ENCODE data around the gene HOXC6.

DNA sequence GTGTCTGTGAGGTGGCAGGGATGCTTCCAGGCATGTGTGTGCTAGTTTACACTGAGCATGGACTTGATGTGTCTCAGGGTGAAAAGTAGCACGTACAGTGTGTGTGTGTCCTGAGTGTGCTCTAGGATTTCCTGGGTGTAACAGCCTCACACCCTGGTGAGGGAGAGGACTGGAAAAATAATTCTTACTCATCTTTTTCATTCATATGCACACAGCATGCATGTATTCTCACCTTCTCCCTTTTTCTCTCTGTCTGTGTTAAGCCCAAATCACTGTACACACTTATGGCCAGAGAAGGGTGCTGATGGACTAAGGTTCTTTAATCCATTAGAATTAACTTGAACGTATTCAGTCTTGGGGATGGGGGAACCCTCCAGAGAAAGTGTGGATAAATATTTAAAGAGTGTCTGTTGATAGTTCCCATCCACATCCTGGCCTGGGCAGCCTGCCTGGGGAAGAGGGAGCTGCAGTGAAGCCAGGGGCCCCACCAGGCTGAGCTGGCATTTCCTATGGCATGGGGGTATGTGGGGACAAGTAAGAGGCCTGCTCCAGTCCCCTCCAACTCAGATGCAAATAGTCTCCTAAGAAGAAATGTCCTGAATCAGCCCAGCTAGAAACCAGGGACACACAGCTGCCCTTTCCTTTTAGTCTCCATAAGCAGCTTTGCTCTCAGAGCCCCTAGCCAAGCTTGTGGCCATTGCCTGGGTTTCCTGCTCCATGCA, 20.5 kb upstream of the HOXC6 start:
- no peak for TF ChIP-seq EZH2phosphoT487 (IDR thresholded peaks at IDR 0.05; ENCODE audit: borderline replicate concordance, low read length)
- TF ChIP-seq, protein P1, sequence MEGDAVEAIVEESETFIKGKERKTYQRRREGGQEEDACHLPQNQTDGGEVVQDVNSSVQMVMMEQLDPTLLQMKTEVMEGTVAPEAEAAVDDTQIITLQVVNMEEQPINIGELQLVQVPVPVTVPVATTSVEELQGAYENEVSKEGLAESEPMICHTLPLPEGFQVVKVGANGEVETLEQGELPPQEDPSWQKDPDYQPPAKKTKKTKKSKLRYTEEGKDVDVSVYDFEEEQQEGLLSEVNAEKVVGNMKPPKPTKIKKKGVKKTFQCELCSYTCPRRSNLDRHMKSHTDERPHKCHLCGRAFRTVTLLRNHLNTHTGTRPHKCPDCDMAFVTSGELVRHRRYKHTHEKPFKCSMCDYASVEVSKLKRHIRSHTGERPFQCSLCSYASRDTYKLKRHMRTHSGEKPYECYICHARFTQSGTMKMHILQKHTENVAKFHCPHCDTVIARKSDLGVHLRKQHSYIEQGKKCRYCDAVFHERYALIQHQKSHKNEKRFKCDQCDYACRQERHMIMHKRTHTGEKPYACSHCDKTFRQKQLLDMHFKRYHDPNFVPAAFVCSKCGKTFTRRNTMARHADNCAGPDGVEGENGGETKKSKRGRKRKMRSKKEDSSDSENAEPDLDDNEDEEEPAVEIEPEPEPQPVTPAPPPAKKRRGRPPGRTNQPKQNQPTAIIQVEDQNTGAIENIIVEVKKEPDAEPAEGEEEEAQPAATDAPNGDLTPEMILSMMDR (conservative IDR thresholded peaks at IDR 0.05; ENCODE audit: low read depth, low read length) = no peak

Data from PC-3 (cell line).